NCI-H2029 treated with DMSO at 0.1 percent for 48 hours (cell line): Measurements from ENCODE around the gene WDR5B.
A peak's percentile ranks its signal among the peaks of the same experiment; 100 is the strongest.

ENCODE experiments used
- DNase-seq: peaks from one replicate; lab custom pipeline; 2025; lab: John Stamatoyannopoulos, UW

The WDR5B gene

DNA sequence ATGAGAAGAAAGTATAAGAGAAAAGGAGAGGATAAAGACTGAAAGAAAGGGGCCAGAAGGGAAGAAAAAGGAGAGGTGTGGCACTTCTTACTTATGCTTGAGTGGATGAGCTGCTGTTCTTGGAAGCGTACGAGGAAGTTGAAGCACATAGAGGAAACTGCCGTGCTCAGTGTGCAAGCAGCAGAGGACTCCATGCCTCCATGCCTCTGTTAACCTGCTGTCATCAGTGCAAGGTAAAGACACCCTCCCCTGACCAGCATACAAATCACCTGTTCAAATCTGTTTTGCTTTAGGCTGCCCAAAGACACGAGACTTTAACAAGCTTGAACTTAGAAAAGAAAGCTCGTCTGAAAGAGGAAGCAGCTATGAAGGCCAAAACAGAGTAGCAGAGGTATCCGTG is 6.4 kb downstream of the WDR5B start:
- DNase-seq = no peak

GRCh38 chr3:122407946-122408345 is 7.9 kb downstream of the WDR5B start:
- no peak for DNase-seq

DNA sequence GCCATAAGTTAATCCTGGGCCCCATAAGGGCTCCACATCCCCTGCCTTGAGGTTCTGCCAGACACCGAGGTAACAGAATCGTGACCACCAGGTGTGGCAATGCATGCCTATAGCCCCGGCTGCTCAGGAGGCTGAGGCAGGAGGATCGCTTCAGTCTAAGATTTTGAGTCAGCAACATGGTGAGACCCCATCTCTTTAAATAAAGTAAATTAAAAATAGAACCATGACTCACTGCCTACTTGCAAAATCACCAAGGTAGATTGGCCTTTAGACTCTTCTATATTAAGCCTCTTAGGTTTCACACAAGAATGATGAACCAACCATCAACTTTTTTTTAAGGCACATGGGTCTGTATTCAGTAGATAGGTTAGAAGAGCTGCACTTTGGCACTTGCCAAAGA is 9.7 kb downstream of the WDR5B start:
- no peak for DNase-seq

- no peak for DNase-seq
Observed at GRCh38 chr3:122405015-122405414, 10.8 kb downstream of the WDR5B start.

DNA sequence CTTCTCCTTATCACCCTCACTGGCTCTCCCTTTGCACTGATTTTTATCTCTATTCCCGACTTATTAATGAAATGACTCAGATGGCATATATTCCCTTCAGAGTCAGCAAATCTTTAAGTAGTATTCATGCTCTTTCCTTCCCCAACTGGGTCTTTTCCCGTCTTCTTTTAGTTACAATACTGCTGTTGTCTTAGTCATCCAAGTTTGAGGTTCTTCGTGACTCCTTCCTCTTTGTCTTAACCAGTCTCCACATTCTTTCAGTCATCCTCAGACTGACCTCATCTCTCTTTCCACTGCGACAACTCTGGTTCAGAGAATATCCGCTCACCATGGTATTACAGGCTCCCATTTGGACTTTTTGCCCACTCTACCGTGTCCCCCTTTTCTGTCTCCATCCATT is 12.4 kb downstream of the WDR5B start:
- DNase-seq = no peak

DNA sequence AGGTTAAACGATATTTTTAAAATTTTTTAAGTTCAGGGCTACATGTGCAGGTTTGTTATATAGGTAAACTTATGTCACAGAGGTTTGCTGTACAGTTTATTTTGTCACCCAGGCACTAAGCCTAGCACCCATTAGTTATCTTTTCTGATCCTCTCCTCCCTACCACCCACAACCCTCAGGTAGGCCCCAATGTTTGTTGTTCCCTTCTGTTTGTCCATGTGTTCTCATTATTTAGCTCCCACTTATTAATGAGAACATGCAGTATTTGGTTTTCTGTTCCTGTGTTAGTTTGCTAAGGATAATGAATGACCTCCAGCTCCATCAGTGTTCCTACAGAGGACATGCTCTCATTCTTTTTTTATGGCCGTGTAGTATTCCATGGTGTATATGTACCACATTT is 16.9 kb downstream of the WDR5B start:
- DNase-seq = no peak

DNA sequence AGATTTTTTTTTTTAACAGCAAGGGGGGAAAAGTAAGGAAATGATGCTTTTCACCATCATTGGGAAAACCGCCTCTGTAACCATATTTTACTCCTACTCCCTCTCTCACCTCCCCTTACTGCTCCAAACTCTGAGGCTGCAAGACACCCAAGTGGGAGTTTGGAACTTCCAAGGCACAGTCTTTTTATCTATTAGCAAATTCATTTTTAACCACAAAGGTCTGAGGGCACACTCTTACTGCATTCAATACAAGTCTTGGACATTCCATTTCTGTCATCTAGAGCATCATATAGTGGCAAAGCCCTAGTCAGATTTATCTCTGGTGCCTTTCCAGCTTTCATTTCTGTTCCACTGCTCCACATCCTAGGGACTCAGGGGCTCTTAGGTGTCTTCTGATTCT is 18.7 kb downstream of the WDR5B start:
- DNase-seq = no peak

DNA sequence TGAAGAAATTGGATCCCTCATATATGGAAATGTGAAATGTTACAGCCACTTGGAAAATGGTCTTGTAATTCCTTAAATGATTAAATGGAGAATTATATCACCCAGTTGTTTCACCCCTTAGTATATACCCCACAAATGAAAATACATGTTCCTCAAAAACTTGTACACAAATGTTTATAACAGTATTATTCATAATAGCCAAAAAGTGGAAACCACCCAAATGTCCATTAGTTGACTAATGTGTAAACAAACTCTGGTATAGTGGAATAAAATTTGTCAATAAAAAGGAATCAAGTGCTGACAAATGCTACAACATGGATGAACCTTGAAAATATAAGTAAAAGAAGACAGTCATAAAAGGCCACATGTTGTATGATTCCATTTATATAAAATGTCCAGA is 19.4 kb downstream of the WDR5B start:
- DNase-seq = no peak

DNA sequence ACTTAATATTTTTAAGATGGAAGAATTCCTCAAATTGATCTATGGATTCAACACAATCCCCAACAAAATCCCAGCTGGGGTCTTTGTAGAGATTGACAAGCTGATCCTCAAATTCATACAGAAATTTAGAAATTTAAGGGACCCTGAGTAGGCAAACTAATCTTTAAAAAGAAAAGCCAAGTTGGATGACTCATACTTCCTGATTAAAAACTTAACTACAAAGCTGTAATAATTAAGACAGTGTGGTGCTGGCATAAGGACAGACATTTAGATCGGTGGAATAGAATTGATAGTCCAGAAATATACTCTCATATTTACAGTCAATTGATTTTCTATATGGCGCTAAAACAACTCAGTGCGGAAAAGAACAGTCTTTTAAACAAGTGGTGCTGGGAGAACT is 20.3 kb downstream of the WDR5B start:
- no peak for DNase-seq

GRCh38 chr3:122394173-122394572 is 21.7 kb downstream of the WDR5B start:
- DNase-seq = no peak

GRCh38 chr3:122392868-122393844 is 22.7 kb downstream of the WDR5B start:
- peak; percentile 16 for DNase-seq

- no peak for DNase-seq
Observed at GRCh38 chr3:122391681-122392446, 24.0 kb downstream of the WDR5B start.

GRCh38 chr3:122390665-122391064 is 25.2 kb downstream of the WDR5B start:
- no peak for DNase-seq

- no peak for DNase-seq
Observed at GRCh38 chr3:122389892-122390291, 26.0 kb downstream of the WDR5B start.

DNA sequence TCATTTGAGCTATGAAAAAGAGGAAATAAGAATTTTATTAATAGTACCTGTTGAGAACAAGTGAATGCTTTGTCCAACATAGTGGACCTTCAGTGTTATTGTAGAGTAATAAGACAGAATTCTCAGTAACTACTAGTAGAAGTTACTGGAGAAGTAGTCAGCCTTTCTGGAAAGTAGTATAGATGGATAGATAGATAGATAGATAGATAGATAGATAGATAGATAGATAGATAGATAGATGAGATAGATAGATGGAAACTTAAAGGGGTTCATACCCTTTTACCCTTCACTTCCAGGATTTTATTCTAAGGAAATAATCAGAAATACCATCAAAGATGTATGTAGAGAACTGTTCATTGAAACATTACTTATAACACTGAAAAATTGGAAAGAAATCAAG is 26.7 kb downstream of the WDR5B start:
- DNase-seq = no peak

DNA sequence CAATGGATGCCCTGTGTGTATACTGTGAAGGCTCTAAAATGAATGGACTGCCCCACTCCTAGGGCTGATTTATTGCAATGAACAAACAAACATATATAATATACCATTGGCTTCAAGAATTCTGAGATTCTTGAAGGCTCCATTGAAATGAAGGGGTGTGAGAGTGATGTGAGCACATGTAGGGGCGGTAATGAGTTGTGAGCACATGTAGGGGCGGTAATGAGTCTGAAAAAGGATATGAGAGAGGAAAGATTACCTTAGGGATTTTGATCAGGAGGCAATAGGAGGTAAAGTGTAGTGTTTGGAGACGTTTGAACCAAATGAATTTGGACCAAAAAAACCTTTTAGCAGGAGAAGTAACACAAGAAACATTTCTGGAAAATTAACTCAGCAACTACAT is 28.2 kb downstream of the WDR5B start:
- no peak for DNase-seq

DNA sequence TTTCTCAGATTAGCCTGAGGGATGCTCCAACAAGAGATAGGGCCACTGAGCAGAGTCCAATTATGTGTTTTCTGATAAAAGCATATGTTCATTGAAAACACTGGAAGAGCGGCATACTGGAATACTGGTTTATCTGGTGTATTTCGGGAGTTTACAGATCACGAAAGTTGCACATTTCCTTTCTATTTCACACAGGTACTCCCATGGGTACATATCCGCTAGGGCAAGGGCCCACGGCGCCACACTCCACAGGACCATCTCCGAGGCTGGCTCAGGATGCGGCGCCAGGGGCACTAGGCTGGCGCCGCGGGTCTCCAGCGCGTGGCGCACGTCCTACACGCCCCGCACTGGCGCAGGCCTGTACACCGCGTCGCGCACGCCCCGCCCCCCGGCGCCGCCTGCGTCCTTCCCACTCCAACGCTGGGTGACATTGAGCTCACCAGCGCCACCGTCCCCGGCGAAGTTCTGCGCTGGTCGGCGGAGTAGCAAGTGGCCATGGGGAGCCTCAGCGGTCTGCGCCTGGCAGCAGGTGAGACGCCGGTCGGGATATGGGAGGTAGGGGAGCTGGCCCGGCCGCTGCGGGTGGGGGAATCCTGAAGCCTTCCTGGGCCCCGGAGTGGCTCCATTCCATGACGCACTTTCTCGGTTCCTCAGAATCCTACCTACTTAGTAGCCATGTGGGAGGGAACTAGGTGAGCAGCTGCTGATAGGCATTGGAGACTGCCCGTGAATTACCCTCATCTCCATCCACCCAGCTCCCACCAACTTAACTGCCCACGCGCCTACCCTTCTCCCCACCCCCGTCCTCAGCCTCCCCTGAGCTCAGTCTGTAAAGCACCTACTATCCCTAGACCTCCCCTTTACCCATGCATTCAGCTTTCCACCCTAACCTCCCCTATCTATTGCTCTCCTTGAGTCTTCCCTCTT is 31.8 kb downstream of the WDR5B start, which contains the start of gene FAM162A:
FAM162A (plus strand) TSS at position 412 of the 927 bp plus-strand sequence; CDS start at position 496, 84 bp downstream.
- peak; percentile 73 for DNase-seq

- DNase-seq = peak; percentile 78
Observed at GRCh38 chr3:122382888-122383666, 32.8 kb downstream of the WDR5B start, which contains the start of gene MIX23. Gene MIX23 (minus strand): TSS chr3:122383231. CDS start chr3:122383224, 7 bp downstream.

- DNase-seq = no peak
Observed at GRCh38 chr3:122377975-122378374, 37.9 kb downstream of the WDR5B start.

GRCh38 chr3:122374034-122374433 is 41.8 kb downstream of the WDR5B start:
- DNase-seq = no peak

- DNase-seq = no peak
Observed at GRCh38 chr3:122366379-122366749, 49.5 kb downstream of the WDR5B start.
